A673 (cell line): ENCODE data around the gene RNF186. TPM values are rescaled to one million over a fixed set of nuclear protein-coding genes. Genes with fewer than 3 reads are reported as not detected.
"Not testable (repeated sequence)": the region's sequence is repeated elsewhere in the genome, so short reads cannot be mapped to it uniquely, and the experiment has no call there.

ENCODE experiments used
- BruUV-seq: library from RNA; stranded (reverse); fragments of 400-500 nt; replicated peaks from 2 replicates; lab custom pipeline; 2021; lab: Mats Ljungman, UMichigan
- CTCF ChIA-PET: fragments of 300-600 bp; sonication (Branson Sonifier 250); formaldehyde crosslinking; loops from one replicate; lab custom pipeline; 2022; ENCODE audit warnings: antibody characterized with exemption; lab: Charles Lee
- POLR2A ChIA-PET: fragments of 300-600 bp; sonication (Branson Sonifier 250); formaldehyde crosslinking; loops from one replicate; lab custom pipeline; 2022; ENCODE audit warnings: antibody characterized with exemption; ENCODE audit not compliant: low non-redundant PET; lab: Charles Lee
- DNase-seq: peaks from one replicate; pipeline ENCODE4 v3.0.0-alpha.2; 2015; ENCODE audit warnings: low spot score
- H3K27ac ChIP-seq: fragments of 200-600 bp; sonication (generic); 2 replicates; pipeline ENCODE4 v1.5.1; 2016; ENCODE audit warnings: mixed run types, low read depth, mild to moderate bottlenecking, mixed read lengths, antibody characterized with exemption, low read length; ENCODE audit not compliant: poor library complexity, severe bottlenecking
- H3K27me3 ChIP-seq: fragments of 200-600 bp; sonication (generic); replicated peaks from 2 replicates; pipeline ENCODE4 v1.6.1; 2017; ENCODE audit warnings: mixed run types, low read depth, mild to moderate bottlenecking, mixed read lengths, antibody characterized with exemption, low read length; ENCODE audit not compliant: insufficient read depth, poor library complexity
- H3K36me3 ChIP-seq: fragments of 200-600 bp; sonication (generic); 2 replicates; pipeline ENCODE4 v1.6.1; 2016; ENCODE audit warnings: mixed run types, mild to moderate bottlenecking, mixed read lengths, antibody characterized with exemption, low read length; ENCODE audit not compliant: insufficient read depth, poor library complexity, severe bottlenecking
- H3K4me1 ChIP-seq: fragments of 200-600 bp; sonication (generic); 2 replicates; pipeline ENCODE4 v1.6.1; 2017; ENCODE audit warnings: mixed run types, mild to moderate bottlenecking, mixed read lengths, antibody characterized with exemption, low read length; ENCODE audit not compliant: insufficient read depth, poor library complexity, severe bottlenecking
- H3K4me3 ChIP-seq: fragments of 200-600 bp; sonication (generic); 2 replicates; pipeline ENCODE4 v1.5.1; 2016; ENCODE audit warnings: low read depth, mixed run types, mild to moderate bottlenecking, mixed read lengths, low read length; ENCODE audit not compliant: poor library complexity, severe bottlenecking
- H3K9me3 ChIP-seq: fragments of 200-600 bp; sonication (generic); 2 replicates; pipeline ENCODE4 v1.6.1; 2016; ENCODE audit warnings: mixed run types, low read depth, mild to moderate bottlenecking, mixed read lengths, antibody characterized with exemption, low read length; ENCODE audit not compliant: poor library complexity, severe bottlenecking
- CTCF ChIP-seq: fragments of 300-800, 200-600 bp; sonication (generic); conservative IDR thresholded peaks from 2 replicates; pipeline ENCODE4 v1.5.1; 2017; ENCODE audit warnings: low read depth, mild to moderate bottlenecking, antibody characterized with exemption, low read length, moderate library complexity, mixed read lengths
- EZH2 ChIP-seq: fragments of 200-600 bp; sonication (generic); IDR thresholded peaks from 2 replicates; pipeline ENCODE4 v1.6.1; 2017; ENCODE audit warnings: borderline replicate concordance, low read depth, mild to moderate bottlenecking, mixed read lengths, antibody characterized with exemption, low read length; ENCODE audit not compliant: poor library complexity, severe bottlenecking
- intact Hi-C: fragments of 100-400 bp; cut with micrococcal nuclease; formaldehyde crosslinking; loops from one replicate; pipeline ENCODE4 v1.10.0; 2022; ENCODE audit not compliant: unreplicated experiment
- total RNA-seq: library from RNA; stranded (reverse); gene quantifications from 2 replicates; pipeline ENCODE4 v1.2.3, GENCODE V29; 2021

The RNF186 gene
- total RNA-seq, 1 experiment from 2014 or later: not detected

- Histone ChIP-seq H3K4me1 (no peaks in the 10 kb centered on the region), H3K36me3 (no peaks in the 10 kb centered on the region), H3K4me3 (no peak overlapping the region), H3K27ac (no peak overlapping the region), H3K9me3 (no peaks in the 10 kb centered on the region), H3K27me3 (no peaks in the 10 kb centered on the region)
- no peak for DNase-seq
- CTCF ChIA-PET: interaction anchor here (0.7 kb wide), 1 partner anchor 172 kb away, joined by 3 read pairs; no protein-coding TSS in a partner anchor
- no TSS peak for BruUV-seq
- intact Hi-C loops: no loop called here
- POLR2A ChIA-PET: no interaction called here
- no peak for TF ChIP-seq EZH2
- TF ChIP-seq CTCF: no peak
These were observed 4.6 kb upstream of the RNF186 start for GRCh38 chr1:19819701-19820100.

DNA sequence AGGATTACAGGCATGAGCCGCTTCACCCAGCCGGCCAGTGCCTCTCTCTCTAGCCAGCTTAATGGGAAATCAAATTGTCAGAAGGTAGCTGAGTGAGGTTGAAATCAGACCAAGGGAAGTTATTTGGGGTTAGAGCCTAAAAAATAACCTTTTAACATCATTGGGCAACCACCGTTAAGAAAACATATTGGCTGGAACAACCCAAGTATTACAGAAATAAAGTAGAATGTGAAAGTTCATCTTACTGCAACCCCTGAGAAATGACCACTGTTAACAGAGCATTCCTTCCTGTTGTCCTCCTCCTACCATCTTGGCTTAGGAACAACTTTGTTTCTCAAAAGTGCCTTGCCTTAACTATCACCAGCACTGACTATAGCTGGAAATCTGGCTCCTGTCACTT lies 3.2 kb upstream of the RNF186 start:
- POLR2A ChIA-PET: no interaction called here
- CTCF ChIA-PET: no interaction called here
- no TSS peak for BruUV-seq

GRCh38 chr1:19817160-19817559 lies 2.1 kb upstream of the RNF186 start:
- POLR2A ChIA-PET: no interaction called here
- Histone ChIP-seq H3K9me3 (no peaks in the 10 kb centered on the region), H3K27ac (no peak overlapping the region), H3K27me3 (no peaks in the 10 kb centered on the region), H3K4me1 (no peaks in the 10 kb centered on the region), H3K36me3 (no peaks in the 10 kb centered on the region), H3K4me3 (no peak overlapping the region)
- intact Hi-C loops: no loop called here
- BruUV-seq: no TSS peak
- TF ChIP-seq EZH2 (no peak), CTCF (no peak)
- DNase-seq: no peak
- CTCF ChIA-PET: no interaction called here

More for the DNA sequence above, 3.2 kb upstream of the RNF186 start:
- Histone ChIP-seq H3K27ac (no peak overlapping the region), H3K36me3 (no peaks in the 10 kb centered on the region), H3K27me3 (no peaks in the 10 kb centered on the region), H3K9me3 (no peaks in the 10 kb centered on the region), H3K4me3 (no peak overlapping the region), H3K4me1 (no peaks in the 10 kb centered on the region)
- TF ChIP-seq CTCF (no peak), EZH2 (no peak)
- intact Hi-C loops: no loop called here
- no peak for DNase-seq

GRCh38 chr1:19816737-19817086 lies 1.6 kb upstream of the RNF186 start:
- H3K27ac ChIP-seq: not testable (repeated sequence)

More at GRCh38 chr1:19816737-19817086, 1.6 kb upstream of the RNF186 start:
- DNase-seq, H3K9me3 ChIP-seq, POLR2A ChIA-PET, CTCF ChIA-PET, H3K36me3 ChIP-seq, H3K27me3 ChIP-seq, H3K4me1 ChIP-seq, BruUV-seq, H3K4me3 ChIP-seq, intact Hi-C loops: not testable (repeated sequence)
